Erythroblast (primary cell): ENCODE data around the gene OTOG.

Source experiments
- GATA1 ChIP-seq: IDR thresholded peaks from 2 replicates; pipeline ENCODE4 v1.6.1; 2011; ENCODE audit warnings: low read depth, mild to moderate bottlenecking, control low read depth, low read length, moderate library complexity
- POLR2A ChIP-seq: IDR thresholded peaks from 2 replicates; pipeline ENCODE4 v1.6.1; 2011; ENCODE audit warnings: mild to moderate bottlenecking, low read length

- TF ChIP-seq POLR2A, result no peak
- no peak for TF ChIP-seq GATA1
Measured at GRCh38 chr11:17540807-17541206, 6.3 kb upstream of the OTOG start.
